C4-2B (cell line): Measurements from ENCODE around the gene MRGPRF.

Experiments used
- H3K27ac ChIP-seq: fragments of 450-650 bp; 2 replicates; pipeline ENCODE4 v1.5.1; 2017
- CTCF ChIP-seq: fragments of 450-650 bp; conservative IDR thresholded peaks from 2 replicates; pipeline ENCODE4 v1.5.1; 2017; ENCODE audit warnings: mild to moderate bottlenecking
- ZFX ChIP-seq: fragments of 450-650 bp; IDR thresholded peaks from 2 replicates; pipeline ENCODE4 v1.6.1; 2017

Gene MRGPRF

GRCh38 chr11:68960294-68961071, 52.6 kb downstream of the MRGPRF start:
- no peak overlapping the region for H3K27ac ChIP-seq
- TF ChIP-seq CTCF (no peak), ZFX (no peak)

- TF ChIP-seq CTCF (no peak), ZFX (no peak)
- H3K27ac ChIP-seq: no peak overlapping the region
Observed at GRCh38 chr11:68959465-68960293, 53.4 kb downstream of the MRGPRF start.

GRCh38 chr11:68958211-68958610, 54.8 kb downstream of the MRGPRF start:
- TF ChIP-seq CTCF: no peak
- TF ChIP-seq ZFX: no peak
- H3K27ac ChIP-seq: no peak overlapping the region

DNA sequence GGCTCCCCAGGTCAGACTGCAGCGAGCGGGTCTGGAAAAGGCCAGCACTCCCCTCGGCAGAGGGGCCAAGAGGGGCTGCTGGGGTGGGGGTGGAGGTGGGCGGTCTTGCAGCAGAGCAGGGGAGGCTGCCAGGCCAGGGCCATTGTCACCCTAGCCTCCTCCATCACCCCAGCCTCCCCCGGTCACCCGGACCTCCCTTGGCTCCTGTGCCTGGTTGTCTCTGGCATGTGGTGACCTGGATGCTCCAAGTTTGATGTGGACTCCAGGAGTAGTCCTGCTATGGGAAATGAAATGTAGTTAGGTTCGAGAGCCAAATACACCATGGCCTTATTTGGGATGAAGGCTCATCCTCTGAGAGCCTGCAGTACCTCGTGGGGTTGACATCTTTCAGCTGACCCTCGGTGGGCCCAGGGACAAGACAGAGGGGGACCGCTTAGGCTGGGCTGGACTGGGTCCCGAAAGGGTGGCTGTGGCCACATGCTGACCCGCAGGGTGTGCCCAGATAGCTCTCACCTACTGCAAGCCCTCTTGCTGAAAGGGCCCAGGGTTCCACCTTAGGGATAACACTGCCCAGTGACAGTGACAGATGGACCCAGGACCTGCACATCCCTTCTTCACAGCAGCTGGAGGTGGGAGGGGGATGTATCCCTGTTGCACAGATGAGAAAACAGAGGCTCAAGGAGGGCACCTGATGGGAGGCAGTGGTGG, 56.3 kb downstream of the MRGPRF start:
- H3K27ac ChIP-seq: no peak overlapping the region
- TF ChIP-seq ZFX (no peak), CTCF (no peak)

- no peak for TF ChIP-seq ZFX
- no peak; the same call in 1 of the 2 replicates for TF ChIP-seq CTCF
- no peak overlapping the region for H3K27ac ChIP-seq
Observed at GRCh38 chr11:68956142-68956541, 56.9 kb downstream of the MRGPRF start.

DNA sequence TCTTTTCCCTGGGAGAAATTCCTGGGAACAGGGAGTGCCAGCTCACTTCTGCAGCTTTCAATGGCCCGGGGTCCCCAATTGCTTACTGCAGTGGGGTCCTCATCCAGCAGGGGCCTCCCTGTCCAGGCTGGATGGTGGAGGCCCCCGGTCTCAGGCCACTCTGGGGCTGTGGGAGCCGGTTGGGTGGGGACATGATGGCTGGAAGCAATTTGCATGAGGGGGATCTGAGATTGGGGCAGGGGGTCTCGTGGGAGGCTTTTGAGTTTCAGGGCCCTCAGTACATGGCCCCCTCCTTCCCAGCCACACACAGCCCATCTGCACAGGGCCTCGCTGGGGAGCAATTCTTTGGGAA, 57.5 kb downstream of the MRGPRF start:
- TF ChIP-seq CTCF (no peak), ZFX (no peak)
- no peak overlapping the region for H3K27ac ChIP-seq
